GM13976 (cell line): ENCODE data around the gene COA1.
"Not testable (repeated sequence)": the region's sequence is repeated elsewhere in the genome, so short reads cannot be mapped to it uniquely, and the experiment has no call there.

ENCODE experiments used
- DNase-seq: peaks from one replicate; pipeline ENCODE4 v3.0.0; 2012; ENCODE audit warnings: low spot score
- CTCF ChIP-seq: IDR thresholded peaks from 2 replicates; pipeline ENCODE4 v1.5.1; 2012; ENCODE audit warnings: borderline replicate concordance, mild to moderate bottlenecking; ENCODE audit not compliant: insufficient read depth; ENCODE audit errors: extremely low read depth, missing control alignments, control extremely low read depth
- in situ Hi-C: fragments of 300-500 bp; cut with MboI; formaldehyde crosslinking; loops from one replicate; pipeline ENCODE4 v1.12.0; 2022; ENCODE audit warnings: low sequenced_read_pairs, mixed read lengths, inconsistent platforms; ENCODE audit not compliant: unreplicated experiment

Gene COA1

GRCh38 chr7:43729214-43729923 is at the start of gene COA1:
COA1 (minus strand) TSS chr7:43729523; CDS start chr7:43648614, 80,909 bp downstream.
- in situ Hi-C loops, result no loop called here
- TF ChIP-seq CTCF, result no peak
- peak; percentile 80 for DNase-seq

- in situ Hi-C loops, DNase-seq: not testable (repeated sequence)
Measured at GRCh38 chr7:43778293-43779044, 49.1 kb upstream of the COA1 start.

- in situ Hi-C loops, DNase-seq: not testable (repeated sequence)
Measured at GRCh38 chr7:43775255-43775654, 45.9 kb upstream of the COA1 start.

GRCh38 chr7:43773268-43773667 is 43.9 kb upstream of the COA1 start:
- DNase-seq, in situ Hi-C loops: not testable (repeated sequence)

- no peak for TF ChIP-seq CTCF
- in situ Hi-C loops, result no loop called here
- no peak for DNase-seq
Measured at GRCh38 chr7:43771573-43771972, 42.2 kb upstream of the COA1 start.

GRCh38 chr7:43771128-43771527 is 41.8 kb upstream of the COA1 start:
- TF ChIP-seq CTCF, result no peak
- in situ Hi-C loops, result no loop called here
- no peak for DNase-seq

GRCh38 chr7:43769791-43770465 is 40.6 kb upstream of the COA1 start:
- TF ChIP-seq CTCF, result no peak
- no peak for DNase-seq
- in situ Hi-C loops, result no loop called here

GRCh38 chr7:43769281-43769680 is 40.0 kb upstream of the COA1 start:
- in situ Hi-C loops, result no loop called here
- TF ChIP-seq CTCF, result no peak
- DNase-seq, result no peak
